HG03575 (cell line): ENCODE data around the gene STOML3.

ENCODE experiments used
- ATAC-seq: cut with Tn5 transposase; IDR thresholded peaks from one replicate; pipeline ENCODE4 v1.9.1; 2021; ENCODE audit not compliant: unreplicated experiment, insufficient number of reproducible peaks, low FRiP score; ENCODE audit errors: extremely low read depth

STOML3 gene

DNA sequence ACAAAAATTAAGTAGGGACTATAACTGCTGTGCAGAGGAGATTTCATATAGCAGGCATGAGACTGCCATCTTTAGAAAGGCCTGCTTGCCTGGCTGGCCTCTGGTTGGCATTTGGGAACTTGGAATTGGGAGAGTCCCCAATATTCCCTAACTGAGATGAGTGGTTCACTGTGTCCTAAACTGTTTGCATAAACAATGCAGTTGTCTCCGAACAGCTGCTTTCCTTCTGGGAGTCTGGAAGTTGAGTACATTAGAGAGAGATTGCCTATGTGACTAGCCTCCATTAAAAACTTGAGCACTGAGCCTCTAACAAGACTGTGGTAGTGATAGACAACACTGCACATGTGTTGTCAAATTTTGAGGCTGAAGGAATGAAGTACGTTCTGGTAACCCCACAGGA is 47.4 kb downstream of the STOML3 start:
- ATAC-seq = no peak

GRCh38 chr13:38941353-38941945 is 49.2 kb downstream of the STOML3 start:
- no peak for ATAC-seq

DNA sequence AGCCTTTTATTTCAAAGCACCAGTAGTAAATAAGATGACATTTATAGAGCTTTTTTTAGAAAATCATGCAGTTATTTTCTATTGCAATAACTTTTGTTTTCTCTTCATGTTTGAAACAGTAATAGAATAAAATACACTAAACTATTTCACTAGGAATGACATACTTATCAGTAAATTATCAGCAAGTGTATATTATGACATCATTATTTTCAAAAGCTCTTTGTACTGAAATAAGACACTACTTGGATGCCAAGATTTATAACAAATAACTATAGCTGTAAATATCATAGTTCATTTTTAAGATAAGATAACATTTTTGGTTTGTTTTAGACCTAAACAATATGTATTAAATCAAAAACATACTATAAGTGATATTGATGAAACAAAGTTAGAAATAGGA is 56.8 kb downstream of the STOML3 start:
- ATAC-seq = no peak

- ATAC-seq = no peak
Measured at GRCh38 chr13:38922170-38922569, 68.5 kb downstream of the STOML3 start.

GRCh38 chr13:38921081-38921480 is 69.5 kb downstream of the STOML3 start:
- ATAC-seq = no peak
